A673 (cell line): ENCODE results near the gene STAT6. TPM values are rescaled to one million over a fixed set of nuclear protein-coding genes. Genes with fewer than 3 reads are reported as not detected.

ENCODE experiments used
- BruUV-seq: library from RNA; stranded (reverse); fragments of 400-500 nt; replicated peaks from 2 replicates; lab custom pipeline; 2021; lab: Mats Ljungman, UMichigan
- CTCF ChIA-PET: fragments of 300-600 bp; sonication (Branson Sonifier 250); formaldehyde crosslinking; loops from one replicate; lab custom pipeline; 2022; ENCODE audit warnings: antibody characterized with exemption; lab: Charles Lee
- POLR2A ChIA-PET: fragments of 300-600 bp; sonication (Branson Sonifier 250); formaldehyde crosslinking; loops from one replicate; lab custom pipeline; 2022; ENCODE audit warnings: antibody characterized with exemption; ENCODE audit not compliant: low non-redundant PET; lab: Charles Lee
- DNase-seq: peaks from one replicate; pipeline ENCODE4 v3.0.0-alpha.2; 2015; ENCODE audit warnings: low spot score
- H3K27ac ChIP-seq: fragments of 200-600 bp; sonication (generic); 2 replicates; pipeline ENCODE4 v1.5.1; 2016; ENCODE audit warnings: mixed run types, low read depth, mild to moderate bottlenecking, mixed read lengths, antibody characterized with exemption, low read length; ENCODE audit not compliant: poor library complexity, severe bottlenecking
- H3K27me3 ChIP-seq: fragments of 200-600 bp; sonication (generic); replicated peaks from 2 replicates; pipeline ENCODE4 v1.6.1; 2017; ENCODE audit warnings: mixed run types, low read depth, mild to moderate bottlenecking, mixed read lengths, antibody characterized with exemption, low read length; ENCODE audit not compliant: insufficient read depth, poor library complexity
- H3K36me3 ChIP-seq: fragments of 200-600 bp; sonication (generic); 2 replicates; pipeline ENCODE4 v1.6.1; 2016; ENCODE audit warnings: mixed run types, mild to moderate bottlenecking, mixed read lengths, antibody characterized with exemption, low read length; ENCODE audit not compliant: insufficient read depth, poor library complexity, severe bottlenecking
- H3K4me1 ChIP-seq: fragments of 200-600 bp; sonication (generic); 2 replicates; pipeline ENCODE4 v1.6.1; 2017; ENCODE audit warnings: mixed run types, mild to moderate bottlenecking, mixed read lengths, antibody characterized with exemption, low read length; ENCODE audit not compliant: insufficient read depth, poor library complexity, severe bottlenecking
- H3K4me3 ChIP-seq: fragments of 200-600 bp; sonication (generic); 2 replicates; pipeline ENCODE4 v1.5.1; 2016; ENCODE audit warnings: low read depth, mixed run types, mild to moderate bottlenecking, mixed read lengths, low read length; ENCODE audit not compliant: poor library complexity, severe bottlenecking
- H3K9me3 ChIP-seq: fragments of 200-600 bp; sonication (generic); 2 replicates; pipeline ENCODE4 v1.6.1; 2016; ENCODE audit warnings: mixed run types, low read depth, mild to moderate bottlenecking, mixed read lengths, antibody characterized with exemption, low read length; ENCODE audit not compliant: poor library complexity, severe bottlenecking
- CTCF ChIP-seq: fragments of 300-800, 200-600 bp; sonication (generic); conservative IDR thresholded peaks from 2 replicates; pipeline ENCODE4 v1.5.1; 2017; ENCODE audit warnings: low read depth, mild to moderate bottlenecking, antibody characterized with exemption, low read length, moderate library complexity, mixed read lengths
- EZH2 ChIP-seq: fragments of 200-600 bp; sonication (generic); IDR thresholded peaks from 2 replicates; pipeline ENCODE4 v1.6.1; 2017; ENCODE audit warnings: borderline replicate concordance, low read depth, mild to moderate bottlenecking, mixed read lengths, antibody characterized with exemption, low read length; ENCODE audit not compliant: poor library complexity, severe bottlenecking
- intact Hi-C: fragments of 100-400 bp; cut with micrococcal nuclease; formaldehyde crosslinking; loops from one replicate; pipeline ENCODE4 v1.10.0; 2022; ENCODE audit not compliant: unreplicated experiment
- total RNA-seq: library from RNA; stranded (reverse); gene quantifications from 2 replicates; pipeline ENCODE4 v1.2.3, GENCODE V29; 2021

STAT6 gene
- total RNA-seq, 1 experiment from 2014 or later: 111 TPM

DNA sequence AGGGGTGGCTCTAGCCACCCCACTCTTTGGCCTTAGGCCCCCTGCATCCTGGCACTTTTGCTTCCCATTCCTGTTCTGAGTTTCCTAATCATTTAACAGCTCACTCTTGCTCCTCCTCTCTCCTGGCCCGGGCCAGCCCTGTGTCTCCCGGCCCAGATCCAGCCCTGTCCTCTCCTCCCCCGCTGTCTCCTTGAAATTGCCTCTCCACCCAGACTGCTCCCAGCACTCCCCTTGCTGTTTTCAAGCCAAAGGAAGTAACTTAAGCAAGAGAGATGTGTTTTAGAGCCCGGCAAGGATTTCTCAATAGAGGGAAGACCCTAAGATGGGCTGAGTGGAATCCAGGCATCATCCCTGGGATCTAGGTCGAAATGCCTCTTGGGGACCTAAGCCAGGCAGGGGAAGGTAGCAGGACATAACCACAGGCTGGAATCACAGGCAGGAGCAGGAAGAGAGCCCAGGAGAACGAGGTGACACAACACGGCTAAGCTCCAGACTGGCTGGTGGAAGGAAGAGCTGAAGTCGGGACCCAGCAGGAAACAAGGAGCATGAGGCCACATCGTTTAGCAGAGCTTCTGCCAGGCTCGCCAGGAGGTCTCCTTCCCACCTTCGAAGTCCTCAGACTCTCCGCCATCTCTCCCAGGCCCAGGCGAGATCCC lies 38.2 kb upstream of the STAT6 start:
- Histone ChIP-seq H3K27me3 (no peaks in the 10 kb centered on the region), H3K27ac (no peak overlapping the region), H3K4me3 (no peak overlapping the region), H3K4me1 (no peaks in the 10 kb centered on the region), H3K36me3 (peaks cover 13% of the 10 kb centered on the region), H3K9me3 (no peaks in the 10 kb centered on the region)
- CTCF ChIA-PET: interaction anchor here (1.3 kb wide), 1 partner anchor 33 kb away, joined by 3 read pairs; no protein-coding TSS in a partner anchor
- POLR2A ChIA-PET: no interaction called here
- DNase-seq: no peak
- BruUV-seq: no TSS peak
- intact Hi-C loops: no loop called here
- TF ChIP-seq EZH2 (no peak), CTCF (no peak)

GRCh38 chr12:57148469-57149244 lies 37.5 kb upstream of the STAT6 start:
- no peaks in the 10 kb centered on the region for H3K4me1 ChIP-seq
- peaks cover 13% of the 10 kb centered on the region for H3K36me3 ChIP-seq
- H3K9me3 ChIP-seq: no peaks in the 10 kb centered on the region
- no peak for DNase-seq
- no peak overlapping the region for H3K4me3 ChIP-seq
- no peaks in the 10 kb centered on the region for H3K27me3 ChIP-seq
- ChIA-PET POLR2A (no interaction called here), CTCF (interaction anchor here (1.3 kb wide), 1 partner anchor 34 kb away, joined by 3 read pairs; no protein-coding TSS in a partner anchor)
- BruUV-seq: no TSS peak
- intact Hi-C loops: no loop called here
- TF ChIP-seq EZH2: no peak
- TF ChIP-seq CTCF: no peak
- H3K27ac ChIP-seq: no peak overlapping the region

- Histone ChIP-seq H3K4me1 (no peaks in the 10 kb centered on the region), H3K27me3 (no peaks in the 10 kb centered on the region), H3K4me3 (no peak within 1 kb of the TSS), H3K36me3 (peaks cover 17% of the 10 kb centered on the region), H3K9me3 (no peaks in the 10 kb centered on the region), H3K27ac (no peak within 1 kb of the TSS)
- ChIA-PET POLR2A (interaction anchor here (0.6 kb wide), 1 partner anchor 71 kb away, joined by 7 read pairs; no protein-coding TSS in a partner anchor), CTCF (no interaction called here)
- no peak for TF ChIP-seq EZH2
- TF ChIP-seq CTCF: no peak
- no TSS peak for BruUV-seq
- intact Hi-C loops: no loop called here
- DNase-seq: no peak
Measured at GRCh38 chr12:57146961-57147944, 36.1 kb upstream of the STAT6 start, which contains the start of gene LRP1-AS. Gene LRP1-AS, minus strand, starts transcription at chr12:57147619.
